ENCODE results near the gene ARID2.

DNA sequence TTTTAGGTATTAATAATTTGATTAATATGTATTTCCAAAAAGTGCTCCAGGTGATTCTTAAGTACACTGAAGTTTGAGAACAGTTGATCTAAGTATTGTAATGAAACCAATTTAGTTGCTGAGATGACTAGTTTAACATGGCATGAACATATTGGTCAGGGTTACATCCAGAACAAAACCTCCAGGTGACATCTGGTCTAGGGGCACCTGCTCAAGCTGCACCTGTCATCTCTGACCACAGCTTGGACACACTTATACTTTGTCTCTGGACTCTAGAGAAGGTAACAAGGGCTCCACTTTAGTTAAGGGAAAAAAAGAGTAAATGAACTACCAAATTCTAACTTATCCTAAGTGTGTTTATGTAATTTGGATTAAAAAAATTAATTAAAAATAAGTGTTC is 8.1 kb downstream of the ARID2 start:
- no peak for TF ChIP-seq EZH2 (IDR thresholded peaks at IDR 0.05; ENCODE audit: low read length)
- TF ChIP-seq, protein P1, sequence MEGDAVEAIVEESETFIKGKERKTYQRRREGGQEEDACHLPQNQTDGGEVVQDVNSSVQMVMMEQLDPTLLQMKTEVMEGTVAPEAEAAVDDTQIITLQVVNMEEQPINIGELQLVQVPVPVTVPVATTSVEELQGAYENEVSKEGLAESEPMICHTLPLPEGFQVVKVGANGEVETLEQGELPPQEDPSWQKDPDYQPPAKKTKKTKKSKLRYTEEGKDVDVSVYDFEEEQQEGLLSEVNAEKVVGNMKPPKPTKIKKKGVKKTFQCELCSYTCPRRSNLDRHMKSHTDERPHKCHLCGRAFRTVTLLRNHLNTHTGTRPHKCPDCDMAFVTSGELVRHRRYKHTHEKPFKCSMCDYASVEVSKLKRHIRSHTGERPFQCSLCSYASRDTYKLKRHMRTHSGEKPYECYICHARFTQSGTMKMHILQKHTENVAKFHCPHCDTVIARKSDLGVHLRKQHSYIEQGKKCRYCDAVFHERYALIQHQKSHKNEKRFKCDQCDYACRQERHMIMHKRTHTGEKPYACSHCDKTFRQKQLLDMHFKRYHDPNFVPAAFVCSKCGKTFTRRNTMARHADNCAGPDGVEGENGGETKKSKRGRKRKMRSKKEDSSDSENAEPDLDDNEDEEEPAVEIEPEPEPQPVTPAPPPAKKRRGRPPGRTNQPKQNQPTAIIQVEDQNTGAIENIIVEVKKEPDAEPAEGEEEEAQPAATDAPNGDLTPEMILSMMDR (optimal IDR thresholded peaks at IDR 0.05 in 1 of 3, IDR thresholded peaks at IDR 0.05 in 1 of 3, conservative IDR thresholded peaks at IDR 0.05 in 1 of 3; ENCODE audit: extremely low read depth in 1 of 3, insufficient read depth in 2 of 3, low read length in 3 of 3), result no peak

All from keratinocyte (primary cell).